RWPE1 (cell line): ENCODE measurements around the gene VAC14.

Source experiments
- CTCF ChIA-PET: fragments of 350-600 bp; sonication (Branson Sonifier 250); formaldehyde crosslinking; extraction: SDS; loops from one replicate; lab custom pipeline; 2021; lab: Yijun Ruan, JAX
- POLR2A ChIA-PET: fragments of 400-600 bp; formaldehyde crosslinking; extraction: SDS; loops from one replicate; lab custom pipeline; 2020; ENCODE audit warnings: antibody characterized with exemption; ENCODE audit not compliant: low non-redundant PET; lab: Yijun Ruan, JAX
- DNase-seq: peaks from one replicate; pipeline ENCODE4 v3.0.0; 2012; ENCODE audit warnings: low spot score
- H3K27ac ChIP-seq: fragments of 450-650 bp; 2 replicates; pipeline ENCODE4 v1.5.1; 2017
- CTCF ChIP-seq: fragments of 450-650 bp; conservative IDR thresholded peaks from 2 replicates; pipeline ENCODE4 v1.5.1; 2017; ENCODE audit warnings: low read depth, mild to moderate bottlenecking

Gene VAC14

GRCh38 chr16:70739389-70739788, 61.6 kb downstream of the VAC14 start:
- H3K27ac ChIP-seq = peak overlapping the region; percentile 70
- ChIA-PET CTCF (interaction anchor here (0.5 to 2.1 kb wide), 5 partner anchors 10 to 67 kb away, joined by 3 to 19 read pairs (median 3); no protein-coding TSS in a partner anchor), POLR2A (no interaction called here)
- no peak for DNase-seq
- no peak for TF ChIP-seq CTCF

GRCh38 chr16:70738083-70738977, 62.6 kb downstream of the VAC14 start:
- TF ChIP-seq CTCF = no peak; the same call in 1 of the 2 replicates
- DNase-seq = peak; percentile 61
- POLR2A ChIA-PET = no interaction called here
- CTCF ChIA-PET = interaction anchor here (0.5 to 2.1 kb wide), 9 partner anchors 11 to 278 kb away, joined by 3 to 19 read pairs (median 3); no protein-coding TSS in a partner anchor
- H3K27ac ChIP-seq = peak overlapping the region; percentile 70

- ChIA-PET CTCF (interaction anchor here (0.5 to 2.1 kb wide), 6 partner anchors 9 to 277 kb away, joined by 3 to 19 read pairs (median 4); no protein-coding TSS in a partner anchor), POLR2A (no interaction called here)
- H3K27ac ChIP-seq = peak overlapping the region; percentile 70
- DNase-seq = no peak
- TF ChIP-seq CTCF = no peak
These were observed 63.4 kb downstream of the VAC14 start for GRCh38 chr16:70737377-70738082.

GRCh38 chr16:70736465-70737376, 64.2 kb downstream of the VAC14 start:
- CTCF ChIA-PET = interaction anchor here (1.1 to 2.1 kb wide), 3 partner anchors 8 to 49 kb away, joined by 3 to 19 read pairs (median 6); no protein-coding TSS in a partner anchor
- no peak for DNase-seq
- POLR2A ChIA-PET = no interaction called here
- H3K27ac ChIP-seq = peak overlapping the region; percentile 70
- no peak for TF ChIP-seq CTCF

GRCh38 chr16:70735141-70735979, 65.6 kb downstream of the VAC14 start:
- DNase-seq = no peak
- CTCF ChIA-PET = interaction anchor here (1.1 kb wide), 1 partner anchor 59 kb away, joined by 4 read pairs; no protein-coding TSS in a partner anchor
- peak overlapping the region; percentile 34; the same call in 1 of the 2 replicates for H3K27ac ChIP-seq
- TF ChIP-seq CTCF = no peak
- POLR2A ChIA-PET = no interaction called here
